Measurements from ENCODE around the gene GABRR3. TPM values are rescaled to one million over a fixed set of nuclear protein-coding genes. Genes with fewer than 3 reads are reported as not detected.

Gene GABRR3
- total RNA-seq, 8 experiments from 2014 or later, result 0.09 to 1.1 (median 0.31) TPM; not detected in 2

DNA sequence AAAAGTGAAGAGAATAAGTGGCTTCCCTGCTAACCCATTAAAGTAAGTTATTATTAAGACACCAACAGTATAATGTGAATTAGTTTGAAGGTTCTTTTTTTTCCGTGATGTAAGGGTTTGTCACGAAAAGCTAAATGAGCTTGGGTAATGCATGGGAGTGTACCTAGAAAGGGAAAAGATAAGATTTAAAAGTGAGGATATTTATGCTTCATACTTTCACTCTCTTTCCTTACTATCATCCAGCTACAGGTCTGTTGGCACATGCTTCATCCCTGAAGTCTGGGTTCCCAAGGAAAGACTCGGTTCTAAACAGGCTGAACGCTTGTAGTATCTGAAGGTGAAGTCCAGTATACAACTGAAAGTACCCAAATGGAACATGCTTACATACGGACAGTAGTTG, 36.0 kb downstream of the GABRR3 start:
- ATAC-seq (replicated peaks in 6 of 8), result no peak
- no peak overlapping the region for H3K27ac ChIP-seq
- 51 to 98% (median 84%) methylated on average over 1 to 5 of the region's 5 CpGs for WGBS, 10 experiments
- H3K4me3 ChIP-seq, result no peak overlapping the region
- H3K4me1 ChIP-seq (replicated peaks in 1 of 2), result no peaks in the 10 kb centered on the region
- in situ Hi-C loops (cut with MboI; ENCODE audit: low pct_unique_long_range_greater_than_20kb in 2 of 9, low sequenced_read_pairs in 9 of 9, unreplicated experiment in 9 of 9), result no loop called here

DNA sequence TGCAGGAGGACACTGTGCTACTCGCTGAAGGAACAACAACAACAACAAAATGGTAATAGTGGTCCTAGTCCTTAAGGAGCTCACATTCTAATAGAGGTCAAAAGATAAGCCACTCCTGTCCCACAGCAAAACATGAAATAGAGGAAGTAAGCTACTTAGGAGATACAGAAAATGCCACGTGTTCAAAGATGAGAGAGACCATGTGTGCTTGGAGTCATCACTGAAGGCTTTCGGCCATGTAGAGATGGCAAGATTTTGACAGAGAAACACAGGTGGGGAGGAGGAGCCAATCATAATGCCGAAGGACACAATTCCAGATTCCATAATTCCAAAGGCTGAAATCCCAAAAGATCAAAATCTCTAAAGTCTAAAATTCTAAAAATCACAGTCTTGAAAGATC, 38.1 kb downstream of the GABRR3 start:
- Histone ChIP-seq H3K4me1 (replicated peaks in 1 of 2) (no peaks in the 10 kb centered on the region), H3K27ac (no peak overlapping the region), H3K4me3 (no peak overlapping the region)
- 54 to 97% (median 86%) methylated on average over 1 to 4 of the region's 4 CpGs; no CpG with 5 or more reads in 1 of the 10 experiments for WGBS, 10 experiments
- no peak for ATAC-seq (replicated peaks in 6 of 8)
- in situ Hi-C loops (cut with MboI; ENCODE audit: low pct_unique_long_range_greater_than_20kb in 2 of 9, low sequenced_read_pairs in 9 of 9, unreplicated experiment in 9 of 9), result no loop called here

DNA sequence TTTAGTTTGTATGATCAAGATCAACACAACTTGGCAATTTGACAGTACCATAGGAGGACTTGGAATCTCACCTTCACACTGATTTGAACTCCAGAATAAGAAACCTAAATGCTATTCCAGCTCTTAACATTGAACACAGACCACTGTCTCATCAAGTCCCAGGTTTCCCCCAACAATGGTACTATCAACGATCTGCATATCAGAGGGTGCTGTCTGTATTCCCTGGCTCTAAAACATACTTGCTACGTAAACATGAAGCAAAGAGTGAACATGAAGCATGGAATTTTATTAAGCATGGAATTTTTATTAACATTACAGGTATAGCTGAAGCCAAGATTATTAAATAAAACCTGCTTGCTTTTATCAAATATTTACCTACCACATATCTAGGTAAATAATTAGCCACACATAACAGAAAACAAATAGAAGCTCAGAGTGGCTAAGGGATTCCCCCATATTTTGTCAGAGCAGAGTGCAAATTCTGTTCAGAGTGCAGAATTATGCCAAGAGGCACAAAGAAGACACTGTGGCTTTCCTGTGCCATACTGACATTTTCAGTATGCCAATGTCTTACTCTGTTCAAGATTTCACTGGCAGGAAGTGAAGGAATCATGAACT, 40.7 kb downstream of the GABRR3 start:
- WGBS, 10 experiments, result 40 to 100% (median 75%) methylated on average over 1 to 2 of the region's 2 CpGs; no CpG with 5 or more reads in 3 of the 10 experiments
- ATAC-seq (replicated peaks in 6 of 8), result no peak
- Histone ChIP-seq H3K27ac (no peak overlapping the region), H3K4me3 (no peak overlapping the region), H3K4me1 (replicated peaks in 1 of 2) (no peaks in the 10 kb centered on the region)
- in situ Hi-C loops (cut with MboI; ENCODE audit: low pct_unique_long_range_greater_than_20kb in 2 of 9, low sequenced_read_pairs in 9 of 9, unreplicated experiment in 9 of 9), result no loop called here

DNA sequence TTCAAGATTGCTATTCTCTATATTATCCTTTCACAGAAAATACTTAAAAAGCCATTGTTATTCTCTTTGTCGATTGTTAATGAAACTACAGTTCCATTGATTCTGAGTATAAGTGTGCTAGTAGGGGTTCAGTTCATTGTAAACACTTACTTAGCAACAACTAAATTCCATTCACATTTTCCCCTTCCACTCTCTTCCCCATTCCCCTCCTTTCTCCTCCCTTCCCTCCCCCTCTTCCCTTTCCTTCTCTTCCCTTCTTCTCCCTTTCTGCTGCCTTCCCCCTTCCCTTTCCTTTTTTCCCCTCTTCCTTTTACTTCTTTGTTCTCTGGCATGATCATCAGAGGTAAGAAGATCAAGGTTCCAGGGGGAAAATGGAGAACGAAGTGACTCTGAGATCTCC, 41.6 kb downstream of the GABRR3 start:
- Histone ChIP-seq H3K27ac (no peak overlapping the region), H3K4me3 (no peak overlapping the region), H3K4me1 (replicated peaks in 1 of 2) (no peaks in the 10 kb centered on the region)
- 20 to 100% (median 52%) methylated on average over 1 to 2 of the region's 2 CpGs for WGBS, 10 experiments
- in situ Hi-C loops (cut with MboI; ENCODE audit: low pct_unique_long_range_greater_than_20kb in 2 of 9, low sequenced_read_pairs in 9 of 9, unreplicated experiment in 9 of 9), result no loop called here
- no peak for ATAC-seq (replicated peaks in 6 of 8)

DNA sequence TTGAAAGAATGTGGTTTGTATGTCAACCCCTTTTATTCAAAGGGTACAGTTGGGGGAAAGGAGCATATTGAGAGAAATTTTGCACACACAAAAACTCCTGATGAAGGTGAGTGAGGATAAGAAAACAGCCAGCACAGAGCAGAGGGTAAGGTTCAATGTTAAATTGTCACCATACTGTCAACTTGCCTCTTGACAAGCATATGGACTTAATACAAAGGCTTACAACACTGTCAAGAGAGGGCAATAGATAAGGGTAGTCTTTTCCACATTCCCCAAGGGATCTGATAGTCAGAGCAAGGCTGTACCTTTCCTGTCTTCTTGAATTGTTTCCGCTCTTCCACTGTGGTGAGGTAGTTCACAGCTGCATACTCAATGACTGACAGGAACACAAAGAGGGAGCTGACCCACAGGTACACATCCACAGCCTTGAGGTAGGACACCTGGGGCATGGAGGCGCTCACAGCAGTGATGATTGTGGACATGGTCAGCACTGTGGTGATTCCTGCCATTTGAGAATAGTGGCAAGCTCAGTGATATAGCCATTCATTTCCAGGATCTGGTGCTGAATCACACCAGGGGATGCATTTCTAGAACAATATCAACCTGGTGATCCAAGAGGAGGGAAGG, 42.5 kb downstream of the GABRR3 start:
- WGBS, 10 experiments, result 57 to 100% (median 100%) methylated on average over 1 to 2 of the region's 2 CpGs; no CpG with 5 or more reads in 4 of the 10 experiments
- Histone ChIP-seq H3K4me3 (no peak overlapping the region), H3K4me1 (replicated peaks in 1 of 2) (no peaks in the 10 kb centered on the region), H3K27ac (no peak overlapping the region)
- ATAC-seq (replicated peaks in 6 of 8), result no peak
- in situ Hi-C loops (cut with MboI; ENCODE audit: low pct_unique_long_range_greater_than_20kb in 2 of 9, low sequenced_read_pairs in 9 of 9, unreplicated experiment in 9 of 9), result no loop called here

DNA sequence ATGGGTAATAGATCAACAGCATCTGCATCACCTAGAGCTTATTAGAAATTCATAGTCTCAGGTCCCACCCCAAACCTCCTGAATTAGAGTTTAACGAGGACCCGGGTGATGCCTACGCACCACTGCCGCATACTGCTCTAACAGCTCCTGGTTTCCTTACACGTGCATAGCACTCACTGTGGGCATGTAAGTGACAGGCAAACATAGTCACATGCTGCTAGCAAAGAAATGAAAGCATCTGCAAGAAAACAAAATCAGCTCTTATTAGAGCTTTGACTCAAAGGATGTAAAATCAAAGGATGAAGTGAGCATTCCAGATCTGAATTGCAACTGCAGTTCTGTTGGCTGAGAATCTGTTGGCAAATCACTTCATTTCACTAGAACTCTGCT, 43.8 kb downstream of the GABRR3 start:
- in situ Hi-C loops (cut with MboI; ENCODE audit: low pct_unique_long_range_greater_than_20kb in 2 of 9, low sequenced_read_pairs in 9 of 9, unreplicated experiment in 9 of 9), result no loop called here
- Histone ChIP-seq H3K4me1 (replicated peaks in 1 of 2) (no peaks in the 10 kb centered on the region), H3K27ac (no peak overlapping the region), H3K4me3 (no peak overlapping the region)
- ATAC-seq (replicated peaks in 6 of 8), result peak in 2 of 8 experiments; percentile 36 to 60
- WGBS, 10 experiments, result 14 to 81% (median 41%) methylated on average over 1 to 5 of the region's 5 CpGs; no CpG with 5 or more reads in 2 of the 10 experiments

DNA sequence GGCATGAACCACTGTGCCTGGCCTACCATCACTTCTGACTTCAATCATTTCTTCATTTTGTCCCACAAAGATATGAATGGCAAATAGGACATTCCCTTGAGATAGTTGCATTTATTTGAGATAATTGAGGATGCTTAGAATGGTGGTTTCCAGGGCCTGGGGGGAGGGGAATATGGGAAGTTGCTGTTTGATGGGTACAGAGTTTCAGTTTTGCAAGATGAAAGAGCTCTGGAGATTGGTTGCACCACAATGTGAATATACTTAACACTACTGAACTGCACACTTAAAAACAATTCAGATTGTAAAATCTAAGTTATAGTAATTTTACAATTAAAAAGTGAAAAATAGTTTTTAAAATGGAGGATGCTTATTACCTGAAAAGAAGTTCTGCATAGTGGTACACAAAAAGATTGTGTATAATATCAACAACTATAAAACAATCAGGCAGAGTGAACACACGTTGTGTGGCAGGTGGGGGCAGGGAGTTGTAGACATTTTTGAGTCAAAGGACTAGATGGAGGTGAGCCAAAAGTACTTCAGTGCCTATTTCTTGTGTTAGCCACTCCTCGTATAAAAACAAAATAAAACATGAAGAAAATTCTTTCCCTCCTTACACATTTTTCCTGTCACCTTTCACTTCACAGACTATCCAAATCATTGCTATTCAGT, 44.4 kb downstream of the GABRR3 start:
- Histone ChIP-seq H3K4me1 (replicated peaks in 1 of 2) (no peaks in the 10 kb centered on the region), H3K27ac (no peak overlapping the region), H3K4me3 (no peak overlapping the region)
- in situ Hi-C loops (cut with MboI; ENCODE audit: low pct_unique_long_range_greater_than_20kb in 2 of 9, low sequenced_read_pairs in 9 of 9, unreplicated experiment in 9 of 9), result no loop called here
- 10 to 100% (median 58%) methylated on average over 1 to 2 of the region's 2 CpGs for WGBS, 10 experiments
- no peak for ATAC-seq (replicated peaks in 6 of 8)

DNA sequence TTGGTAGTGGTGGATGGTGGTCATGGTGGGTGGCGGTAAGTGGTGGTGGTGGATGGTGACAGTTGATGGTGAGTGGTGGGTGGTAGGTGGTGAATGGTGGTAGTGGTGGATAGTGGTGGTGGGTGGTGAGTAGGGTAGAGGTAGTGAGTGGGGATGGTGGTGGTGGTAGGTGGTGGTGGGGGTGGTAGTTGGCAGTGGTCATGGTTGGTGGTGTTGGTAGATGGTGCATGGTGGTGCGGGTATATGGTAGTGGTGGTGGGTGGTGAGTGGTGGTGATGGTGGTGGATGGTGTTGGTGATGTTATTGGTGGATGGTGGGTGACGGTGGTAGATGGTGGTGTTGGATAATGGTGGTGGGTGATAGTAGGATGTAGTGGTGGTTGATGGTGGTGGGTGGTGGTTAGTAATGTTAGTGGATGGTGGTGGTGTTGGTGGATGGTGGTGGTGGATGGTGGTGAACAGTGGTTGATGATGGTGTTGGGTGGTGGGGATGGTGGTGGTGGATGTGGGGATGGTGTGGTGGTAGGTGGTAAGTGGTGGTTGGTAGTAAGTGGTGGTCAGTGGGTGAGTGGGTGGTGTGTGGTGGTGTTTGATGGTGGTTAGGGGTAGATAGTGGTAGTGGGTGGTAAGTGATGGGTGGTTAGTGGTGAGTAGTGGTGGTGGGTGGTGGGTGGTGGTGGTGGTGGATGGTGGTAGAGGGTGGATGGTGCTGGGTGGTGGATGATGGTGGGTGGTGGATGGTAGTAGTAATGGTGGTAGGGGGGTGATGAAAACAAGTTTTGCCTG, 46.1 kb downstream of the GABRR3 start:
- H3K4me3 ChIP-seq, result no peak overlapping the region
- no peak overlapping the region for H3K27ac ChIP-seq
- 100% methylated on average over 1 of the region's 3 CpGs; no CpG with 5 or more reads in 8 of the 10 experiments for WGBS, 10 experiments
- ATAC-seq (replicated peaks in 6 of 8), result no peak
- in situ Hi-C loops (cut with MboI; ENCODE audit: low pct_unique_long_range_greater_than_20kb in 2 of 9, low sequenced_read_pairs in 9 of 9, unreplicated experiment in 9 of 9), result no loop called here
- H3K4me1 ChIP-seq (replicated peaks in 1 of 2), result no peaks in the 10 kb centered on the region

DNA sequence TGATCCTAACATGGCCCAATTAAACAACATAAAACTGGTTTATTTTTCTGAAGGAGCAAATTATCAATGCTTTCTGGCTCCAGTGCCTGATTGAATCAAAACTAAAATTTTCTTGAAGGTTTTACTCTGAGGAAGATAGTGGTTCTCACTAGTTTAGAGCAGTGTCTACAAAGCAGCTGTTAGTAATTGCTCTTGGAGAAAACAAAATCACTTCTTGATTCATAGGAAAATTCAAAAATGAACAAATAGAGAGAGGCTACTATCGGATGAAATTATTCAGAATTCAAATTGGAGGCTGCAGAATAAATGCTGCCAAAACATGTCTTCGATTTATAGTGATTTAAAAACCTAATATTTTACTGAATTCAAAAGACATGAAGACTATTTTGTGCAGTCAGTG, 47.8 kb downstream of the GABRR3 start:
- in situ Hi-C loops (cut with MboI; ENCODE audit: low pct_unique_long_range_greater_than_20kb in 2 of 9, low sequenced_read_pairs in 9 of 9, unreplicated experiment in 9 of 9), result no loop called here
- 5 to 100% (median 66%) methylated on average over 1 to 2 of the region's 2 CpGs for WGBS, 10 experiments
- Histone ChIP-seq H3K4me3 (no peak overlapping the region), H3K27ac (no peak overlapping the region), H3K4me1 (replicated peaks in 1 of 2) (no peaks in the 10 kb centered on the region)
- no peak for ATAC-seq (replicated peaks in 6 of 8)

DNA sequence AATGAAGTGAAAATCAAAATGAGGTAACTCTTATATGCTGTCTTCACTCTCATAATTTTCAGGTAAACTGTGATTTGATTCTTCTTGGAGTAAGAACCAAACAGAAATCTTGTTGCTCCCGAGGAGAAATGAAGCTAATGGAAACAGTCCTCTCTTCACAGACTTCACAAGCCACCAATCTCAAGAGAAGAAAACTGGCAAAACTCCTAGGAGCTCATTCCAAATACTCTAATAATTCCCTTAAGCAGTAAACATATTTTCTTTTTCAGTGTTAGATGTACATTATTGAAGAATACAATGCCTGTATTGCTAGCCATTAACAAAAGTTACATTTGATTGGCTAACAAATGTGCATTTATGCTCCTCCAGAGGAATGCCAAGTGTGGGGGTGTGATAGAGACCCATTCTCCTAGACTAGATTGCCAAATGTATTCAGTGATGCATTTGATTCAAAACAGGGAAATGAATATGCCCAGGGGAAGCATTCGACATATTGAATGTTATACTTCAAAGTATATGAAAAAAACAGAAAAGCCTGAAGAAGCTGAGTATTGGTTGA, 51.1 kb downstream of the GABRR3 start:
- no peak overlapping the region for H3K27ac ChIP-seq
- peaks cover 0 to 2% of the 10 kb centered on the region in 2 donors for H3K4me1 ChIP-seq (replicated peaks in 1 of 2)
- no peak overlapping the region for H3K4me3 ChIP-seq
- in situ Hi-C loops (cut with MboI; ENCODE audit: low pct_unique_long_range_greater_than_20kb in 2 of 9, low sequenced_read_pairs in 9 of 9, unreplicated experiment in 9 of 9), result no loop called here
- WGBS, 10 experiments, result 0 to 100% (median 52%) methylated on average over 1 to 2 of the region's 2 CpGs; no CpG with 5 or more reads in 2 of the 10 experiments
- peak in 3 of 8 experiments; percentile 40 to 75 (median 53) for ATAC-seq (replicated peaks in 6 of 8)

DNA sequence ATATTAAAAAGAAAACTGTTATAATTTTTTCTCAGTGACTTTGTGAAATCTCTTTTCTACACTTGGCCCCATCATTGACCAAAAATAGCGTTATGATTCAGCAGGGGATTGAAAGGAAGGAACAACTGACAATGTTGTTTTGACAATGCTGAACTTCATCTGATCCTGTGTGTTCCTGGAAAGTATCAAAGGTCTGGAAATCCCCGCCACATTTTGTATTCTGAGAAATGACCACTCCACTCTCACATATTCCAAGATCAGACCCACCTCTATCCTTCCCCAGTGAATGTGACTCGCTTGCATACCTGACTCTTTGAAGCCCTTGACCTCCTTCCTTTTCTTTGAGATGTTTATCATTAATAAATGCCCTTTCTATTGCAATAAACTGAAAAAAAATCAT, 53.2 kb downstream of the GABRR3 start:
- Histone ChIP-seq H3K27ac (no peak overlapping the region), H3K4me3 (no peak overlapping the region), H3K4me1 (replicated peaks in 1 of 2) (peaks cover 8 to 14% of the 10 kb centered on the region in 2 donors)
- in situ Hi-C loops (cut with MboI; ENCODE audit: low pct_unique_long_range_greater_than_20kb in 2 of 9, low sequenced_read_pairs in 9 of 9, unreplicated experiment in 9 of 9), result no loop called here
- peak in 2 of 8 experiments; percentile 60 to 82 for ATAC-seq (replicated peaks in 6 of 8)
- WGBS, 10 experiments, result 36 to 100% (median 83%) methylated on average over 1 to 3 of the region's 3 CpGs; no CpG with 5 or more reads in 1 of the 10 experiments

DNA sequence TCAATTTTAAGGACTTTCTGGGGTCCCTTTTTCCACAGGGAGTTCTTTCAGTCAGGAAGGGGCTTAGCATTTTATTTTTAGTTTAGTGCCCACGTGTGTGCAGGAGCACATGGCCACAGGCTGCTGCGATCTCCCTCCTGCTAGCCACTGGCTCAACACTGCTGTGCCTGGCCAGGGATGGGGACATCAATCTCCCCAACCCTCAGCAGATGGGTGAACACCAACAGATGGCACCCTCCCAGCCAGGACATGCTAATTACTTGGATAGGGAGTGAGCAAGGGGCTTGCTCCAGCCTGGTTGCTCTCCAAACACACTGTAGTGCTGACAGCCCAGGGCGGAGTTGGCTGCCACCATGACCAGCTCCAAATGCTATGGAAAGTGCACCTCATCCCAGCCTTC, 55.5 kb downstream of the GABRR3 start:
- 50 to 88% methylated on average over 1 to 2 of the region's 3 CpGs; no CpG with 5 or more reads in 8 of the 10 experiments for WGBS, 10 experiments
- no peak overlapping the region for H3K4me3 ChIP-seq
- H3K4me1 ChIP-seq (replicated peaks in 1 of 2), result peaks cover 8 to 14% of the 10 kb centered on the region in 2 donors
- in situ Hi-C loops (cut with MboI; ENCODE audit: low pct_unique_long_range_greater_than_20kb in 2 of 9, low sequenced_read_pairs in 9 of 9, unreplicated experiment in 9 of 9), result no loop called here
- H3K27ac ChIP-seq, result no peak overlapping the region
- ATAC-seq (replicated peaks in 6 of 8), result peak; percentile 15 to 86 (median 64)

DNA sequence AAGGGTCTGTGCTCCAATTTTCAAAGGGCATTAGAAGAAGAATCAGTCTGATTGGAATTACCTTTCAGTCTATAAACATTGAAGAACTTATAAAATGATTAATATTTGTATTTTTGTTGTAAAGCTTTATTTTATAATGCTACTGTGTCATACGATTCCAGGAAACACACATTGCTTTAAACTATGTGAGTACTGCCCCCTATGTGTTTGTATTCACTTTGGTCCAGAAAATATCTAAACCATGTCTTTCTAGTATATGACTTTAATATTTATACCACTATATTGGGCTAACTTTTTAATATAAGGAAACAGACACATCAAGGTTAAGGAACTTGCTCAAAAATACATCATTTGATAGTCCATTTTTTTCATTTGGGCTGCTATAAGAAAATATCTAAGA, 59.6 kb downstream of the GABRR3 start:
- WGBS, 10 experiments, result 83 to 100% (median 100%) methylated on average over 1 of the region's 1 CpG; no CpG with 5 or more reads in 2 of the 10 experiments
- Histone ChIP-seq H3K4me3 (no peak overlapping the region), H3K27ac (no peak overlapping the region), H3K4me1 (replicated peaks in 1 of 2) (peaks cover 22 to 26% of the 10 kb centered on the region in 2 donors)
- ATAC-seq (replicated peaks in 6 of 8), result no peak
- in situ Hi-C loops (cut with MboI; ENCODE audit: low pct_unique_long_range_greater_than_20kb in 2 of 9, low sequenced_read_pairs in 9 of 9, unreplicated experiment in 9 of 9), result no loop called here

Measured in motor neuron (in vitro differentiated cells).